SK-N-SH treated with all-trans-retinoic acid at 6 μM for 48 hours (cell line): Measurements from ENCODE around the gene PTPRC.

Experiments used
- ATAC-seq: fragments of 200-7000 bp; cut with Tn5 transposase; 3 replicates; pipeline ENCODE4 v1.9.1; 2020; ENCODE audit warnings: mild to moderate bottlenecking, moderate library complexity
- ARNTL ChIP-seq: fragments of 450-650 bp; formaldehyde crosslinking; IDR thresholded peaks from 2 replicates; pipeline ENCODE4 v1.5.0; 2020; ENCODE audit warnings: low read depth, mild to moderate bottlenecking, moderate library complexity, borderline replicate concordance
- BACH2 ChIP-seq: fragments of 250-450 bp; sonication (Bioruptor Pico); IDR thresholded peaks from 2 replicates; pipeline ENCODE4 v1.9.0; 2021; ENCODE audit warnings: mild to moderate bottlenecking, borderline replicate concordance
- CREB5 ChIP-seq: fragments of 250-450 bp; sonication (Bioruptor Pico); IDR thresholded peaks from 2 replicates; pipeline ENCODE4 v1.5.1; 2020; ENCODE audit warnings: low read depth, mild to moderate bottlenecking, moderate library complexity
- CSDC2 ChIP-seq: fragments of 250-450 bp; sonication (Bioruptor Pico); IDR thresholded peaks from 2 replicates; pipeline ENCODE4 v1.5.0; 2020; ENCODE audit warnings: mild to moderate bottlenecking, moderate library complexity
- CSRNP3 ChIP-seq: fragments of 250-450 bp; sonication (Bioruptor Pico); IDR thresholded peaks from 2 replicates; pipeline ENCODE4 v1.5.1; 2021; ENCODE audit warnings: mild to moderate bottlenecking, moderate library complexity
- ESRRG ChIP-seq: fragments of 250-450 bp; sonication (Bioruptor Pico); IDR thresholded peaks from 2 replicates; pipeline ENCODE4 v1.6.1; 2021; ENCODE audit warnings: mild to moderate bottlenecking
- GLIS3 ChIP-seq: fragments of 250-450 bp; sonication (Bioruptor Pico); IDR thresholded peaks from 2 replicates; pipeline ENCODE4 v1.5.0; 2020; ENCODE audit warnings: mild to moderate bottlenecking, moderate library complexity
- ISL1 ChIP-seq: fragments of 250-450 bp; sonication (Bioruptor Pico); IDR thresholded peaks from 2 replicates; pipeline ENCODE4 v2.1.2; 2022; ENCODE audit warnings: mild to moderate bottlenecking, moderate library complexity
- OSR1 ChIP-seq: fragments of 250-450 bp; sonication (Bioruptor Pico); IDR thresholded peaks from 2 replicates; pipeline ENCODE4 v1.8.0; 2022; ENCODE audit warnings: moderate library complexity, mild to moderate bottlenecking, inconsistent platforms
- PATZ1 ChIP-seq: fragments of 250-450 bp; sonication (Bioruptor Pico); IDR thresholded peaks from 2 replicates; pipeline ENCODE4 v1.8.0; 2020; ENCODE audit warnings: mild to moderate bottlenecking, moderate library complexity, borderline replicate concordance
- PPARA ChIP-seq: fragments of 250-450 bp; sonication (Bioruptor Pico); IDR thresholded peaks from 2 replicates; pipeline ENCODE4 v1.5.0; 2020; ENCODE audit warnings: mild to moderate bottlenecking, borderline replicate concordance
- RARB ChIP-seq: fragments of 250-450 bp; sonication (Bioruptor Pico); IDR thresholded peaks from 2 replicates; pipeline ENCODE4 v1.8.0; 2021; ENCODE audit warnings: mild to moderate bottlenecking, moderate library complexity
- SNAI2 ChIP-seq: fragments of 250-450 bp; sonication (Bioruptor Pico); IDR thresholded peaks from 2 replicates; pipeline ENCODE4 v1.5.0; 2020; ENCODE audit warnings: mild to moderate bottlenecking, moderate library complexity
- TCF4 ChIP-seq: fragments of 250-450 bp; sonication (Bioruptor Pico); IDR thresholded peaks from 2 replicates; pipeline ENCODE4 v1.8.0; 2021; ENCODE audit warnings: mild to moderate bottlenecking, moderate library complexity, borderline replicate concordance
- TOX ChIP-seq: fragments of 250-450 bp; sonication (Bioruptor Pico); IDR thresholded peaks from 2 replicates; pipeline ENCODE4 v1.8.0; 2021; ENCODE audit warnings: mild to moderate bottlenecking, moderate library complexity, borderline replicate concordance
- TSHZ2 ChIP-seq: fragments of 250-450 bp; sonication (Bioruptor Pico); IDR thresholded peaks from 2 replicates; pipeline ENCODE4 v1.5.0; 2020; ENCODE audit warnings: mild to moderate bottlenecking, moderate library complexity
- ZC3H10 ChIP-seq: fragments of 250-450 bp; sonication (Bioruptor Pico); IDR thresholded peaks from 2 replicates; pipeline ENCODE4 v1.5.1; 2021; ENCODE audit warnings: mild to moderate bottlenecking, moderate library complexity
- ZFP3 ChIP-seq: fragments of 250-450 bp; sonication (Bioruptor Pico); IDR thresholded peaks from 2 replicates; pipeline ENCODE4 v1.5.0; 2020; ENCODE audit warnings: mild to moderate bottlenecking, moderate library complexity
- ZFP30 ChIP-seq: fragments of 450-650 bp; formaldehyde crosslinking; IDR thresholded peaks from 2 replicates; pipeline ENCODE4 v1.5.0; 2022; ENCODE audit warnings: mild to moderate bottlenecking, moderate library complexity
- ZNF565 ChIP-seq: fragments of 450-650 bp; formaldehyde crosslinking; conservative IDR thresholded peaks from 2 replicates; pipeline ENCODE4 v1.5.0; 2020; ENCODE audit warnings: low read depth, mild to moderate bottlenecking, moderate library complexity
- ZNF70 ChIP-seq: fragments of 450-650 bp; formaldehyde crosslinking; IDR thresholded peaks from 2 replicates; pipeline ENCODE4 v1.5.0; 2020; ENCODE audit warnings: mild to moderate bottlenecking, moderate library complexity
- ZNF8 ChIP-seq: fragments of 450-650 bp; formaldehyde crosslinking; IDR thresholded peaks from 2 replicates; pipeline ENCODE4 v1.5.0; 2020; ENCODE audit warnings: mild to moderate bottlenecking, moderate library complexity

The PTPRC gene

GRCh38 chr1:198694542-198694941 lies 55.7 kb downstream of the PTPRC start:
- ATAC-seq = no peak
- TF ChIP-seq OSR1 (CRISPR knock-in tag) (no peak), ARNTL (CRISPR knock-in tag) (no peak), CREB5 (CRISPR knock-in tag) (no peak), ESRRG (CRISPR knock-in tag) (no peak), ZFP30 (CRISPR knock-in tag) (no peak), BACH2 (CRISPR knock-in tag) (no peak), GLIS3 (CRISPR knock-in tag) (no peak), TOX (CRISPR knock-in tag) (no peak), SNAI2 (no peak), ZNF8 (CRISPR knock-in tag) (no peak), PPARA (no peak), ZC3H10 (CRISPR knock-in tag) (no peak)

GRCh38 chr1:198696211-198696610 lies 57.4 kb downstream of the PTPRC start:
- TF ChIP-seq PATZ1 (CRISPR knock-in tag) (no peak), CREB5 (CRISPR knock-in tag) (no peak), CSDC2 (CRISPR knock-in tag) (no peak), RARB (CRISPR knock-in tag) (no peak), SNAI2 (no peak), TSHZ2 (CRISPR knock-in tag) (no peak), TOX (CRISPR knock-in tag) (no peak), ZNF8 (CRISPR knock-in tag) (no peak), TCF4 (CRISPR knock-in tag) (no peak), ESRRG (CRISPR knock-in tag) (no peak)

GRCh38 chr1:198699167-198700015 lies 60.6 kb downstream of the PTPRC start:
- TF ChIP-seq BACH2 (CRISPR knock-in tag) (no peak), TCF4 (CRISPR knock-in tag) (no peak), OSR1 (CRISPR knock-in tag) (no peak), TOX (CRISPR knock-in tag) (no peak), PATZ1 (CRISPR knock-in tag) (no peak), ZC3H10 (CRISPR knock-in tag) (no peak), ZNF8 (CRISPR knock-in tag) (no peak), ZNF70 (CRISPR knock-in tag) (no peak), ESRRG (CRISPR knock-in tag) (no peak), ISL1 (CRISPR knock-in tag) (no peak), CSDC2 (CRISPR knock-in tag) (no peak), PPARA (no peak), ZNF565 (CRISPR knock-in tag) (no peak), ZFP3 (CRISPR knock-in tag) (no peak), CSRNP3 (no peak), ZFP30 (CRISPR knock-in tag) (no peak), TSHZ2 (CRISPR knock-in tag) (no peak)

More at GRCh38 chr1:198696211-198696610, 57.4 kb downstream of the PTPRC start:
- ATAC-seq = no peak

More at GRCh38 chr1:198699167-198700015, 60.6 kb downstream of the PTPRC start:
- ATAC-seq = no peak
